Karpas-422 (cell line): ENCODE measurements around the gene GABBR2. TPM values are rescaled to one million over a fixed set of nuclear protein-coding genes. Genes with fewer than 3 reads are reported as not detected.

Experiments
- DNase-seq: peaks from one replicate; pipeline ENCODE4 v3.0.0-alpha.2; 2015
- H2AFZ ChIP-seq: fragments of 200-600 bp; sonication (generic); 2 replicates; pipeline ENCODE4 v1.6.1; 2014; ENCODE audit warnings: antibody characterized with exemption, low read length, mixed read lengths
- H3K27ac ChIP-seq: fragments of 200-600 bp; sonication (generic); 2 replicates; pipeline ENCODE4 v1.5.1; 2014; ENCODE audit warnings: mild to moderate bottlenecking, low read length, moderate library complexity
- H3K27me3 ChIP-seq: fragments of 200-600 bp; sonication (generic); 2 replicates; pipeline ENCODE4 v1.6.1; 2014; ENCODE audit warnings: low read length, mixed read lengths
- H3K36me3 ChIP-seq: fragments of 200-600 bp; sonication (generic); 2 replicates; pipeline ENCODE4 v1.6.1; 2014; ENCODE audit warnings: low read length, mixed read lengths; ENCODE audit not compliant: insufficient read depth
- H3K4me1 ChIP-seq: fragments of 200-600 bp; sonication (generic); 2 replicates; pipeline ENCODE4 v1.6.1; 2014; ENCODE audit warnings: mild to moderate bottlenecking, low read length, mixed read lengths
- H3K4me2 ChIP-seq: fragments of 200-600 bp; sonication (generic); 2 replicates; pipeline ENCODE4 v1.6.1; 2014; ENCODE audit warnings: low read length, low read depth, mild to moderate bottlenecking; ENCODE audit not compliant: poor library complexity, severe bottlenecking
- H3K4me3 ChIP-seq: fragments of 200-600 bp; sonication (generic); 2 replicates; pipeline ENCODE4 v1.5.1; 2014; ENCODE audit warnings: mild to moderate bottlenecking, antibody characterized with exemption, low read length, mixed read lengths
- H3K79me2 ChIP-seq: fragments of 200-600 bp; sonication (generic); 2 replicates; pipeline ENCODE4 v1.6.1; 2014; ENCODE audit warnings: mild to moderate bottlenecking, low read length, mixed read lengths
- H3K9ac ChIP-seq: fragments of 200-600 bp; sonication (generic); 2 replicates; pipeline ENCODE4 v1.6.0; 2014; ENCODE audit warnings: low read length
- H3K9me2 ChIP-seq: fragments of 200-600 bp; sonication (generic), shearing (Covaris generic); replicated peaks from 2 replicates; pipeline ENCODE4 v1.6.0; 2014; ENCODE audit warnings: mild to moderate bottlenecking, low read length, moderate library complexity; ENCODE audit not compliant: insufficient read depth
- H3K9me3 ChIP-seq: fragments of 300-700, 200-600 bp; sonication (generic); 2 replicates; pipeline ENCODE4 v1.6.1; 2014; ENCODE audit warnings: low read length, mixed read lengths
- H4K20me1 ChIP-seq: fragments of 200-600 bp; sonication (generic); 2 replicates; pipeline ENCODE4 v1.6.1; 2014; ENCODE audit warnings: mild to moderate bottlenecking, antibody characterized with exemption, low read length, low read depth; ENCODE audit not compliant: insufficient read depth
- total RNA-seq: library from RNA; depleted of rRNA; stranded (reverse); fragments of >200 nt; shearing (Covaris generic); gene quantifications from 2 replicates; pipeline ENCODE4 v1.2.3, GENCODE V29; 2014; ENCODE audit warnings: low replicate concordance

Gene GABBR2
- total RNA-seq, 1 experiment from 2014 or later: 0.30 TPM

GRCh38 chr9:98600631-98601030, 108.1 kb downstream of the GABBR2 start:
- Histone ChIP-seq H4K20me1 (no peaks in the 10 kb centered on the region), H3K4me1 (no peaks in the 10 kb centered on the region), H3K27ac (no peak overlapping the region), H3K9me2 (no peaks in the 10 kb centered on the region), H3K9ac (no peak overlapping the region), H3K9me3 (no peaks in the 10 kb centered on the region), H3K4me3 (no peak overlapping the region), H3K79me2 (no peaks in the 10 kb centered on the region), H3K4me2 (no peak overlapping the region), H3K27me3 (no peaks in the 10 kb centered on the region), H2AFZ (no peak overlapping the region), H3K36me3 (no peaks in the 10 kb centered on the region)
- DNase-seq: no peak

DNA sequence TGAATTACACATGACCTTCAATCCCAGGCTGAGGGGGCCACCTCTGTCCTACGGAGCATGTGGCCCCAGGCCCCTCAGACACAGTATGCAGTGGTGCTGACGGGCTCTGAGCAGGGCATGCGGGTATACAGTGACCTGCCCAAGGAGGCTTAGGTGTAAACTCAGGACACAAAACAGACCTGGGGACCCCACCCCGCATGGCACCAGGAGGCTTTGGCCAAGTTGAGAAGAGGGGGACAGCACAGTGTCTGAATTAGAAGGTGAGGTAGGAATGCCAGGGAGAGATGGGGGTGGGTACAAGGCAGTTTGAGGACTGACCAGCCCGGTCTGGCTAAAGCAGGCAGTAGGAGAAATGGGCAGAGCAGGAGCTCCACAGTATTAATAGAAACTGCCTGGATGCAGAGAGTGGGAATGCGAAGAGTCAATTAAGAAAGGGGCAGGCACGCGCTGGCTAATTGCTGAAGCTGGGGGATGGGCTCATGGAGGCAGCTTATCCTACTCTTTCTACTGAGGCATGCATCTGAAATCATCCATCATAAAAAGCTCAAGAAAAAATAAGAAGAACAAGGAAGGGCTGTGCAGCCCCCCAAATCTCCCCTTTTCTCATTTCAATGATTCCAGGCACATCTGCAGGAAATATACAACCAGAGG, 109.0 kb downstream of the GABBR2 start:
- Histone ChIP-seq H3K79me2 (no peaks in the 10 kb centered on the region), H3K36me3 (no peaks in the 10 kb centered on the region), H3K4me2 (no peak overlapping the region), H3K9me2 (no peaks in the 10 kb centered on the region), H3K27ac (no peak overlapping the region), H3K27me3 (no peaks in the 10 kb centered on the region), H3K9me3 (no peaks in the 10 kb centered on the region), H3K9ac (no peak overlapping the region), H2AFZ (no peak overlapping the region), H4K20me1 (no peaks in the 10 kb centered on the region), H3K4me3 (no peak overlapping the region), H3K4me1 (no peaks in the 10 kb centered on the region)
- no peak for DNase-seq

DNA sequence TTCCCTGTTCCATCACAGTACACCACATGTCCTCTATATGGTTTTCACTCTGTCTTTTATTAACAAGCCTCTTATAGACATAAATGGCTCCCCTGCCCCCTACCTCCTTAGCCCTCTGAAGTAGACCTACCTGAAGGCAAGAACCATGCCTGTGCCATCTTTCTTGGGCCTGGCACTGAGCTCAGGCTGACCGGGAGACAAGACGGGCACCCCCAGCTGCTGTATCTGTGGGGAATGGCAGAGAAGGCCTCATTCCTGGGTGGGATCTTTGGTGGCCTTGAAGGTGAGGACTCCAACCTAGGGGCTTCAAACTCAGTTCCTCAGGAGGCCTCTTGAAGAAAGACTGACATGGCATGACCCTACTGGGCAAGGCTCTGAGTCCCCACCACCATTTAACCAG, 109.9 kb downstream of the GABBR2 start:
- H3K27me3 ChIP-seq: no peaks in the 10 kb centered on the region
- H3K4me2 ChIP-seq: no peak overlapping the region
- H3K4me3 ChIP-seq: no peak overlapping the region
- H3K9me2 ChIP-seq: no peaks in the 10 kb centered on the region
- H3K36me3 ChIP-seq: no peaks in the 10 kb centered on the region
- H3K79me2 ChIP-seq: no peaks in the 10 kb centered on the region
- DNase-seq: no peak
- no peak overlapping the region for H3K9ac ChIP-seq
- H2AFZ ChIP-seq: no peak overlapping the region
- H3K9me3 ChIP-seq: no peaks in the 10 kb centered on the region
- no peak overlapping the region for H3K27ac ChIP-seq
- H4K20me1 ChIP-seq: no peaks in the 10 kb centered on the region
- H3K4me1 ChIP-seq: no peaks in the 10 kb centered on the region

GRCh38 chr9:98597236-98597771, 111.4 kb downstream of the GABBR2 start:
- no peak for DNase-seq
- Histone ChIP-seq H3K4me2 (no peak overlapping the region), H3K79me2 (no peaks in the 10 kb centered on the region), H4K20me1 (no peaks in the 10 kb centered on the region), H3K36me3 (no peaks in the 10 kb centered on the region), H2AFZ (no peak overlapping the region), H3K9ac (no peak overlapping the region), H3K27me3 (no peaks in the 10 kb centered on the region), H3K9me2 (no peaks in the 10 kb centered on the region), H3K4me3 (no peak overlapping the region), H3K27ac (no peak overlapping the region), H3K9me3 (no peaks in the 10 kb centered on the region), H3K4me1 (no peaks in the 10 kb centered on the region)

- DNase-seq: no peak
- H3K4me2 ChIP-seq: no peak overlapping the region
- no peak overlapping the region for H3K4me3 ChIP-seq
- H4K20me1 ChIP-seq: no peaks in the 10 kb centered on the region
- H3K79me2 ChIP-seq: no peaks in the 10 kb centered on the region
- no peaks in the 10 kb centered on the region for H3K9me3 ChIP-seq
- H3K27ac ChIP-seq: no peak overlapping the region
- H3K36me3 ChIP-seq: no peaks in the 10 kb centered on the region
- no peak overlapping the region for H3K9ac ChIP-seq
- no peak overlapping the region for H2AFZ ChIP-seq
- no peaks in the 10 kb centered on the region for H3K9me2 ChIP-seq
- no peaks in the 10 kb centered on the region for H3K4me1 ChIP-seq
- no peaks in the 10 kb centered on the region for H3K27me3 ChIP-seq
Measured at GRCh38 chr9:98596486-98596885, 112.2 kb downstream of the GABBR2 start.

- no peaks in the 10 kb centered on the region for H4K20me1 ChIP-seq
- no peaks in the 10 kb centered on the region for H3K9me3 ChIP-seq
- H3K4me2 ChIP-seq: no peak overlapping the region
- no peaks in the 10 kb centered on the region for H3K9me2 ChIP-seq
- H3K27me3 ChIP-seq: no peaks in the 10 kb centered on the region
- no peak overlapping the region for H2AFZ ChIP-seq
- H3K27ac ChIP-seq: no peak overlapping the region
- no peaks in the 10 kb centered on the region for H3K79me2 ChIP-seq
- H3K36me3 ChIP-seq: no peaks in the 10 kb centered on the region
- H3K4me3 ChIP-seq: no peak overlapping the region
- no peak overlapping the region for H3K9ac ChIP-seq
- DNase-seq: no peak
- no peaks in the 10 kb centered on the region for H3K4me1 ChIP-seq
Measured at GRCh38 chr9:98594546-98595160, 114.1 kb downstream of the GABBR2 start.

DNA sequence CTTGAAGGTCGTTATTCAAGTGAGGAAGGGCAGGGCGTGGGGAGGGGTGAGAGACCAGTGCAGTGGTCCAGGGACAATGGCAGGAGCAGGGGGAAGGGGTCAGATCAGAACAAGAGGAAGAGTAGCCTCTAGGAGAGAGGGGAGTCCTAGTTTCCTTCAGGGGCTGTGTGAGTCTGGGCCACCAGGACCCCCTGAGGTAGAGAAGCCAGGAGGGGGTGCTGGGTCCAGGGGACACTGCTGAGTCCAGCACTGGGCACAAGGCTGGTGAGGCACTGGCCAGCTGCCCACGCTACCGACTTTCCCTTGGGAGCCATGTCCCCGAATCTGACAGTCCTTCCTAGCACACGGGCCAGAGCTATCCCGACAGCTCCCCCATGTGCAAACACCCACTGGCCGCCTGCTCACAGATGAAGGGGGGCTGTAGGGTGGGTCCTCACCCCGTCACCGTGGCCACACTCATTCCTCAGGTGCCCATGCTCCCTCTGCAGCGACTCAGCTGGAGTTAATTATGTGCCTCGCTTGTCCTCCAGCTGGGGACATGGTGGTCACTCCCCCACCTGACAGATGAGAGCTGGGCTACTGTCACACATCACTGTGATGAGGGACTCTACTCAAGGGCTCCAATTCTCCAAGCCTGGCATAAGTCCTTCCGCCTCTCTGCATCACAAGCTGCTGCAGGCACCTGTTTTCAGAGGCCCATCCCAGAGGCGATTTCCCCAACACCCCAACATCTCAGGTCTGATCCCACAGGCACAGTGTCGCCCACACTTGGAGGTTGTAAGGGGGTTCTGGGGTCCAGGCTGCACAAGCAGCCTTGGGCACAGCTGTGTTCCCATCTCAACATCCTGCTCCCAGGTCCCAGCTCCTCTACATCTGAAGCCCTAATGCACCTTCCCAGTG, 115.1 kb downstream of the GABBR2 start:
- Histone ChIP-seq H3K27ac (no peak overlapping the region), H2AFZ (no peak overlapping the region), H4K20me1 (no peaks in the 10 kb centered on the region), H3K4me1 (no peaks in the 10 kb centered on the region), H3K9ac (no peak overlapping the region), H3K4me2 (no peak overlapping the region), H3K9me3 (no peaks in the 10 kb centered on the region), H3K27me3 (no peaks in the 10 kb centered on the region), H3K9me2 (no peaks in the 10 kb centered on the region), H3K4me3 (no peak overlapping the region), H3K36me3 (no peaks in the 10 kb centered on the region), H3K79me2 (no peaks in the 10 kb centered on the region)
- DNase-seq: no peak

DNA sequence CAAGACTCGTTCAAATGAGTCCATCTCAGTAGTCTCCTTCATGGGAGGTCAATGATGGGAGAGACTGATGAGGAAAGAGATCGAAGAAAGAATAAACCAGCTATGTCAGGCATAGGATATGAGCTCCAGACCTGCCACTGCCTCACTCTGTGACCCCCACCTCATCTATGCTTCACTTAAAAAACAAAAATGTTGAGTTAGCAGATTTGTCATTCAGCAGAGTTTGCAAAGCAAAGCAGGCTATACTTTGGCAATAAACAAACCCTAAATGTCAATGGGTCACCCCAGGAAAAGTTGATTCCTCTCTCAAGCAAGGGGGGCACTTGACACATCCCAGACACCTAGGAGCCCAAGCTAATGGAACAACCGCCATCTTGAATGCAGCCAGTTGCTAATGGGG, 117.0 kb downstream of the GABBR2 start:
- no peak for DNase-seq

More for the DNA sequence above, 117.0 kb downstream of the GABBR2 start:
- Histone ChIP-seq H3K4me3 (no peak overlapping the region), H2AFZ (no peak overlapping the region), H3K36me3 (no peaks in the 10 kb centered on the region), H3K9me2 (no peaks in the 10 kb centered on the region), H3K9ac (no peak overlapping the region), H3K27ac (no peak overlapping the region), H3K79me2 (no peaks in the 10 kb centered on the region), H3K4me1 (no peaks in the 10 kb centered on the region), H3K9me3 (no peaks in the 10 kb centered on the region), H4K20me1 (no peaks in the 10 kb centered on the region), H3K4me2 (no peak overlapping the region), H3K27me3 (no peaks in the 10 kb centered on the region)
